WERI-Rb-1 (cell line): ENCODE measurements around the gene OSBP.

Experiments
- DNase-seq: peaks from one replicate; pipeline ENCODE4 v3.0.0-alpha.2; 2020
- H3K27ac ChIP-seq: fragments of 250-450 bp; sonication (Bioruptor Pico); 2 replicates; pipeline ENCODE4 v1.5.1; 2020; ENCODE audit warnings: mild to moderate bottlenecking, moderate library complexity
- H3K27me3 ChIP-seq: fragments of 250-450 bp; sonication (Bioruptor Pico); 2 replicates; pipeline ENCODE4 v1.5.1; 2021; ENCODE audit warnings: mild to moderate bottlenecking, low read depth, moderate library complexity; ENCODE audit not compliant: insufficient read depth, severe bottlenecking
- H3K36me3 ChIP-seq: fragments of 250-450 bp; sonication (Bioruptor Pico); 2 replicates; pipeline ENCODE4 v1.5.1; 2020; ENCODE audit warnings: mild to moderate bottlenecking, moderate library complexity
- H3K4me3 ChIP-seq: 2 replicates; pipeline ENCODE4 v1.5.1; 2011; ENCODE audit warnings: low read depth, mild to moderate bottlenecking, control low read depth, low read length
- H3K9me3 ChIP-seq: fragments of 250-450 bp; sonication (Bioruptor Pico); 2 replicates; pipeline ENCODE4 v1.5.1; 2021; ENCODE audit warnings: mild to moderate bottlenecking, moderate library complexity; ENCODE audit not compliant: severe bottlenecking
- CTCF ChIP-seq: IDR thresholded peaks from 2 replicates; pipeline ENCODE4 v1.5.1; 2011; ENCODE audit warnings: low read depth, mild to moderate bottlenecking, control low read depth, inconsistent platforms, low read length

Gene OSBP

GRCh38 chr11:59560702-59561473 lies 54.7 kb downstream of the OSBP start:
- H3K36me3 ChIP-seq = peaks cover 4% of the 10 kb centered on the region
- no peak for TF ChIP-seq CTCF
- peak overlapping the region; percentile 83 for H3K27ac ChIP-seq
- H3K27me3 ChIP-seq = no peaks in the 10 kb centered on the region
- DNase-seq = peak; percentile 92
- no peaks in the 10 kb centered on the region for H3K9me3 ChIP-seq
- peak overlapping the region; percentile 100 for H3K4me3 ChIP-seq

- Histone ChIP-seq H3K36me3 (peaks cover 4% of the 10 kb centered on the region), H3K9me3 (no peaks in the 10 kb centered on the region), H3K27ac (peak overlapping the region; percentile 83), H3K4me3 (peak overlapping the region; percentile 100), H3K27me3 (no peaks in the 10 kb centered on the region)
- no peak for TF ChIP-seq CTCF
- peak; percentile 72 for DNase-seq
Measured at GRCh38 chr11:59560290-59560701, 55.3 kb downstream of the OSBP start.

GRCh38 chr11:59559886-59560285 lies 55.7 kb downstream of the OSBP start:
- peaks cover 4% of the 10 kb centered on the region for H3K36me3 ChIP-seq
- peak overlapping the region; percentile 100 for H3K4me3 ChIP-seq
- no peak for TF ChIP-seq CTCF
- H3K9me3 ChIP-seq = no peaks in the 10 kb centered on the region
- no peak overlapping the region for H3K27ac ChIP-seq
- DNase-seq = peak; percentile 18
- H3K27me3 ChIP-seq = no peaks in the 10 kb centered on the region

DNA sequence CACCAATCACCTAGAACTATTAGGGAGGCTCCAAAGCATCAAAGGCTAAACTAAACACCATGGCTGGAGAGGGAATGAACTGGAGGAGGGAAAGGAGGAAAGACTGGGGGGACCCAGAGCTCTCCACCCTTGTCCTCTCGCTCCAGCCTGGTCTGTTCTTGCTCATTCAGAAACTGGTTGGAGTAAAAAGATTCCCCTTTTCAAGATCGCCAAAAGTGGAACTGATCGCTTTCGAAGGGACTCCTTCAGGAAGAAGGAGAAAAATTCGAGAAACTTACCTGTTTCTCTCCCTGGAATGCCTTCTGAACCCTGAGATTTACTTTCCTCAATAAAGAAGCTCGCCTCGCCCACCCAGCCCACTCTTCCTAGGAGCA lies 57.3 kb downstream of the OSBP start:
- no peak for DNase-seq
- Histone ChIP-seq H3K4me3 (no peak overlapping the region), H3K36me3 (peaks cover 4% of the 10 kb centered on the region), H3K27ac (no peak overlapping the region), H3K9me3 (no peaks in the 10 kb centered on the region), H3K27me3 (no peaks in the 10 kb centered on the region)
- TF ChIP-seq CTCF = no peak

GRCh38 chr11:59556917-59557348 lies 58.6 kb downstream of the OSBP start:
- H3K9me3 ChIP-seq = no peaks in the 10 kb centered on the region
- no peak for DNase-seq
- no peaks in the 10 kb centered on the region for H3K27me3 ChIP-seq
- H3K27ac ChIP-seq = no peak overlapping the region
- no peak overlapping the region for H3K4me3 ChIP-seq
- peaks cover 4% of the 10 kb centered on the region for H3K36me3 ChIP-seq
- no peak for TF ChIP-seq CTCF
